ENCODE measurements around the gene TCEA3. TPM values are rescaled to one million over a fixed set of nuclear protein-coding genes. Genes with fewer than 3 reads are reported as not detected.
A peak's percentile ranks its signal among the peaks of the same experiment; 100 is the strongest.

Gene TCEA3
- total RNA-seq, 1 experiment from 2014 or later, result 0.37 TPM

- TF ChIP-seq ZNF425 (CRISPR knock-in tag; conservative IDR thresholded peaks at IDR 0.05) (no peak), TEAD4 (CRISPR knock-in tag; IDR thresholded peaks at IDR 0.05) (peak; percentile 4; the same call in 1 of the 2 replicates), NR1H2 (CRISPR knock-in tag; IDR thresholded peaks at IDR 0.05) (no peak), ESRRA (CRISPR knock-in tag; IDR thresholded peaks at IDR 0.05; ENCODE audit: borderline replicate concordance) (no peak; the same call in 1 of the 2 replicates), ZBTB21 (CRISPR knock-in tag; IDR thresholded peaks at IDR 0.05; ENCODE audit: borderline replicate concordance) (no peak), AFF4 (CRISPR knock-in tag; IDR thresholded peaks at IDR 0.05; ENCODE audit: borderline replicate concordance) (no peak), CDX4 (CRISPR knock-in tag; IDR thresholded peaks at IDR 0.05; ENCODE audit: borderline replicate concordance) (no peak), E2F5 (CRISPR knock-in tag; IDR thresholded peaks at IDR 0.05) (peak; percentile 46; the same call in 1 of the 2 replicates), ZNF512 (CRISPR knock-in tag; IDR thresholded peaks at IDR 0.05; ENCODE audit: borderline replicate concordance) (no peak), ZSCAN18 (CRISPR knock-in tag; IDR thresholded peaks at IDR 0.05) (no peak)
These were observed 80.2 kb downstream of the TCEA3 start, which contains the start of gene HNRNPR (continued) for GRCh38 chr1:23344111-23344986.
